Measurements from ENCODE around the gene FARP2.
A peak's percentile ranks its signal among the peaks of the same experiment; 100 is the strongest.

FARP2 gene

DNA sequence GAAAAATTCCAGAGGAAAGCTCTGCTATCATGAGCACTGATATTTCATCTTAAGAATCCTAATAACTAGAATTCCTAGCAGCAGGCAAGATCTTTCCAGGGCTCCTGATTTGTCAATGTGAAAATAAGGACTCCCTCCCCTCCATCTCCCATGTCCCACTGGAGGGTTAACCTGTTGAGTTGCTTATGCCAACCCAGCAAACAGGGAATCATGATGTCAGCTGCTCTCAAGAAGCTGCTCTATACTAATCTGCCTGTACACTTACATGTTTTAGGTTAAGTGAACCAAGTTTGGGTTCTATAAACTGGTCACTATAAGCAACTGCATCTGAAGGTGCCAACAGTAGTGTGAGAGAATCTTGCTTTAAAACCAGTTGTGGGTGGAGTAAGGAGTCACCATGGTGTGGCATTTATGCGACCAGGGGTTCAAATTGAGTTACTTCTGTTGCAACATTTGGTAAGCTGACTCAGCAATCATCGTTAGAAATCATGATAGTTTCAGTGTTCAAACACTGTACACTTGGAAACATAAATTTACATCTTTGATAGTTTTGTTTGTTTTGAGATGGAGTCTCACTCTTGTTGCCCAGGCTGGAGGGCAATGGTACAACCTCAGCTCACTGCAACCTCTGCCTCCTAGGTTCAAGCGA lies 98.9 kb downstream of the FARP2 start:
- no peak for DNase-seq

GRCh38 chr2:241456546-241456945 lies 100.5 kb downstream of the FARP2 start:
- DNase-seq = no peak

GRCh38 chr2:241458687-241459086 lies 102.6 kb downstream of the FARP2 start:
- DNase-seq = peak in 1 of 56 donors; percentile 35

DNA sequence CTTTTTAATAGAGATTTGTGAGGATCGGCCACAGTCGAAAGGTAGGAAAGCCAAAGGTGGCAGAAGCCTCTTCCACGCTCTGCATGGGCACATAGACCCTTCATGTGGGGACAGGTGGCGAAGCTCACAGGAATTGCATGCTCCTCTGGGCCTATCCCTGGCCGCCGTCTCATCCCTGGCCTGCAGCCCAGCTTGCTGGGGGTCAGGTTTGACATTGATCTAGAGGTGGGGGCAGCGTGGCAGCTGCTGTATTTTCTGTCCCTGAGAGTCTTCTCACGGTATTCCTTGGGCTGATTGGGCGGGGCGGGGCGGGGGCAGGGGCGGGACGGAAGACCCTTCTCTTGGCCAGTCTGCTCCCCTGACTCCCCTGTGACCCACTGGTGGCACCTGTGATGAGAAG lies 103.4 kb downstream of the FARP2 start:
- no peak for DNase-seq

GRCh38 chr2:241460631-241461030 lies 104.5 kb downstream of the FARP2 start:
- no peak for DNase-seq

DNA sequence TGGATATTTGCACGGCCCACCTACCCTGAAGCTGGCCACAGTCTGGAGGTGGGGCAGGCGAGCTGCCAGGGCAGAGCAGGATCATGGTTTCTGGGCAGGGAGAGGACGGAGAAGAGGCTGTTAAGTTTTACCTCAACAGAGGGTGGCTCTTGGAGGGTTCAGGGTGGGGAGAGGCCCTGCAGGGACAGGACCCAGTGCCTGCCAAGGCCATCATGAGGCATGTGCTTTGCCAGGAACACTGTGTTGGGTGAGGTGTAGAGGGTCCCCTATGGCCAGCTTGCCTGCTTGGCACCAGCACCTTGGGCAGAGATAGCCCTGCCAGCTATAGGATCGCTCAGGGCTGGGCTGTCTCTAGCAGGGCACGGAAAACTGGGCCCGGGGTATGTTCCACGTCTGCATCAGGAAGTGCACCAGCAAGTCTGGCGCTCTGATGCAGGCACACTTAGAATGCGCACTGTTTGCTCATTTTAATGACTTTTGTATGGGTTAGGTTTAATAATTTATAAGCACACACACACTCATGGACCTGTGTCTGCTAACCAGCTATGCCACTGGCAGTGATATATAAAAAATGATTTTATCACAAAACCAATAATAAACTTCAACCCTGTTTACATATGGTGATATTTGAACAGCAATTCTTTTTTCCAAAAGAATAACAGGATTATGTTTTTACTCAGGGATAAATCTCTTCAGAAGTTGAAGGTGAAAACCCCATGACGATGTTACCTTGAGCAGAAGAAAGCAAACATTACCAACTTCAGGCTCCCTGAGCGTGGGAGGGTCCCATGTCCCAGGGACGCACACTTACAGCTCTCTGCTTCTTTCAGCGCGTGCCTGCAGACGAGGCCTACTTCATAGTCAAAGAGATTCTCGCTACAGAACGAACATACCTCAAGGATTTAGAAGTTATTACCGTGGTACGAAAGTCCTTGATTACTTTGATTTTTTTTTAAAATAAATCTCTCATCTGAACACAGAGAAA lies 105.9 kb downstream of the FARP2 start:
- DNase-seq = no peak

- DNase-seq = peak in 1 of 56 donors; percentile 12
Observed at GRCh38 chr2:241463276-241464135, 107.4 kb downstream of the FARP2 start.

DNA sequence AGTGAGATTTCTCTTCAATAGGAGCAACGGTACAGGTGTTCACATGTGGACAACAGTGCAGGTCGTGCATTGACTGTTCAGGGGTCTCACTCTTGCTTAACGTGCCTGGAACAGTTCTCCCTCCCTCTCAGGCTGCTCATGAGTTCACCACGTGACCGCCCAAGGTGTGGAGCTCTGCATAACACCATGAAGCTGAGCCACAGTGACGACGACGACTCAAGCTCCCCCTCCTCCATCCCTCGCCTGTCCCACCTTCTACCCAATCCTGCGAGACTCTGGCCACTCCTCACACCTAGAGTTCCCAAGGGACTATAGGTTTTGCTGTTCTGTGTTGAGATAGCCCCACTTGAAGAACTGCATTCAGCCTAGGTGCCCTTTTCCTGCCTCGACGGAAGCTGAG lies 109.5 kb downstream of the FARP2 start:
- DNase-seq = no peak

- DNase-seq = no peak
Observed at GRCh38 chr2:241466230-241466629, 110.1 kb downstream of the FARP2 start.

GRCh38 chr2:241467777-241468475 lies 111.8 kb downstream of the FARP2 start:
- no peak for DNase-seq

DNA sequence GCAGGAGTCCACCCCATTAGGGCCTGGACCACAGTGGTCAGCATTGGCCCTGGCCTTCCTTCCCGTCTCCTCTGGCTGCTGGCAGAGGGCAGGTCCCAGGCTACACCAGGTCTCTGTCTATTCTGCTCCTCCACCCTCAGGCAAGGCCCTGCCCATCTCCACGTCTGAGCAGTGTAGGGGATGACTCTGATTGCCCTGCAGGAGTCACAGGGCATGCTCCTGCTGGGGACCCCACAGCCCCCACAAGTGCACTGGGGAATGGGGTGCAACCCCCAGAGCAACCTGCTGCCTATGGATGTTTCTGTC lies 112.3 kb downstream of the FARP2 start:
- no peak for DNase-seq

DNA sequence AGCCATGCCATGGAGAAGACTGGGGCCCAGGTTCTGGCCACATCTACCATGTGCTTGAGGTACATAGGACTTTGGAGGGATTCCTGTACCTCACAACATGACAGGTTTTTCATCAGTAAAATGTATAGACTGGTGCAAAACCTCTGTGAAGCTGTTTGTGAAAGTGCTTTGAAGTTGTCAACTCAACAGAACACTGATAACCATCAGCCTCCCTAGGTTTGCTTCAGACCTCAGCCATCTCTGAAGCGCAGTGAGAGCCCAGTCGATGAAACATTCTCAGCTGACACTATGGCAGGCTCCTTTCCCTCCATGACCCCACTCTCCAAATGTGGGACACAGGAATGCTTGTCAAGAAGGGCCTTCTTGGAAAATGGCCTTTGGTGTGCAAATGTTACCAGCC lies 113.7 kb downstream of the FARP2 start:
- DNase-seq = no peak

GRCh38 chr2:241473399-241473798 lies 117.3 kb downstream of the FARP2 start:
- DNase-seq = no peak

GRCh38 chr2:241475267-241475666 lies 119.2 kb downstream of the FARP2 start:
- DNase-seq = no peak

DNA sequence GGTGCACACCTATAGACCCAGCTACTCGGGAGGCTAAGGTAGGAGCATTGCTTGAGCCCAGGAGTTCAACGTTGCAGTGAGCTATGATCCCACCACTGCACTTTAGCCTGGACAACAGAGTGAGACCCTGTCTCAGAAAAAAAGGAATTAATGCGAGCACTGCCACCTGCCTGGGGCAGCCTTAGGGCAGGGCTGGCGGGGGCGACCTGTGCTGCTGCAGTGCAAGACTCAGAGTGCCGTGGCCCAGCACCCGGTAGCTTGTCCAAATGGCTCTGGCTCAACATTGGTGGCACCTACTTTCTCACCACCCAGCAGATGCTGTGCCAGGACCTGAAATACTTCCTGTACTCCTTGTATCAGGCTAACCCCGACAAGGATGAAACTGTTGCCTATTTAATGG lies 122.1 kb downstream of the FARP2 start:
- no peak for DNase-seq

DNA sequence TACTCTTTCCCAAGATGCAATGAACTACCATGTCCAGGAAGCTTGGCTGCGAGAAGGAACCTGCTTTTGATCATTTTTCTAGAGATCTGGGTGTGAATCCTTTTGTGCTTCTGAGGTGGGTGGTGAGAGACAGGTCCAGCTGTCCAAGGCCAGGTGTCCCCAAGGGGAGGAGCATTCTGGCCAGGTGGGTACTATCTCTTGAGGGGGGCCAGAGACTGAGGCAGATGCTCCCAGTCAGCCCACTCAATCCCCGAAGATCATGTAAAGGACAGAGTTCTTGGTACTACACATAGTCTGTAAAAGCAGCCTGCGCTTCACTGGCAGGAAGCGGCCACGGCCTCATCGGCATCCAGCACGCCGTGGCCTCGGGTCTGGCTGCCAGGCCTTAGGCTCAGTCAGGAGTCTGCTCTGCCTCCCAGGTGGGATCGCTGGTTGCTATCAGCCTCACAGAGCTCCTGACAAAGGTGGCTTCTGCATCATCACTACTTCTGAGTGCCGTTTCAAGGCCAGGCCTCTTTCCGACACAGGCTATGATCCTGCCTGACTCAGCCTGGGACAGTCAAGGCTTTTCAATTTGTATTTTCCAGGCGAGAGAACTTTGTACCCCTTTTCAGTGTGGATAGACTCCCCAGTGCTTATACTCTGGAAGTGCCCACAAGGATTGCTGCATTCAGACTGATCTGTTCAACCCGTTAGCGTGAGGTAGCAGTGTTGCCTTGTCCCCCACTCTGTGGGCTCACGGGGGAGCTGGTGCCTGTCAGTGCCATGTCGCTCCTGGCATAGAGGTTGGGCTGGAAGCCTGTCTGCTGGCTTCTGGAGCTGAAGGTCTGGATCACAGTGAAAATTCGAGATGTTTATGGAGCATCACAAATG lies 123.2 kb downstream of the FARP2 start:
- no peak for DNase-seq

DNA sequence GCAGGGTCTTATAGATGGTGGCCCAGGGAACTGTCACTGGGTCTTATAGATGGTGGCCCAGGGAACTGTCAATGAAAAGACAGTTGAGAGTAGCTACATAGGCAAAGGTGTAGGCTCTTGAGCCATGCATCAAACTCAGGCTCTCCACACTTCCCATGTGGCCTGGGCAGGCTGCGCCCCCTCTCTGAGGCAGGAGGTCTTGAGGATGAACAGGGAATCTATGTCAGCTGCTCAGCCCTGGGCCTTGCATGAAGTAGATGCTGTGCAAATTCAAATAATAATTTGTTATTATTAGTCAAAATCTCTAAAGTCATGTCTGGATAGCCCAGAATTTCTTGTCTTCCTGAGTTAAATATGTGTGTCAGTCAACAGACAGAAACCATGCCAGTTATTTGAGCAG lies 125.6 kb downstream of the FARP2 start:
- DNase-seq = no peak

DNA sequence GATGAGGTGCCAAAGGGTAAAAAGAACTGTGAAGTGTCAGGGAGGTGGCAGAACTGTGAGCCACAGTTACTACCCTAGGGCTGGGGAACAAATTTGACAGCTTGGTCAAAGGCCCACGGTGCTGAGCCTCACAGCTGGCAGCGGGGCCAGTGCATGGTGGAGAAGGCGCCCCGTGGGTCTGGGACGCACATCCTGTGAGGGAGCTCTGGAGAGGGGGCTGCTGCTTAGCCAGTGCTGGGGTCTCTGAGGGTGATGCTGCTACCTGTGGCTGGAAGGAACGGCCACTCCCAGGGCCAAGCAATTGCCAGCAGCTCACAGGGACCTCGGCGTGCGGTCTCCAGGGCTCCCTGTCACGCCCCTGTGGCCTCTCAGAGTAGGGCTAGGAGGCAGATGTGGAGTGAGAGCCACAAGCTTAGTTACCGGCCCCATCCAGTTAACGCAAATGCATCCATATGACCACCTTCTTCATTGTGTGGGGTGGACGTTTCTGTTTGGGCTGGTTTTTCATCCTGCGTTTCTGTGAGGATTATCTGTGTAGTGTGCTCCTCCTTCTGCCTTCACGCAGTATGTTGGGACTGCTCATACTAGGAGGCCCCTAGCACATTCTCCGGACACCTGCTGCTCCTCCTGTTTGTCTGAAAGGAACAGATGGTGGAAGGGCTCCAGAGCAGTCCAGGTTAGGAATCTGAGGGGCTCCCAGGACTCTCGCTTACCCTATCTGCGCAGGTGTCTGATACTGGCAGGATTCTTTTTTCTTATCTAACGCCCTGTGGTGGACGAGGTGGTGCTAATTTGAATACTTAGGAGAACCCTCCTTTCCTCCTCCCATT lies 126.3 kb downstream of the FARP2 start:
- DNase-seq = no peak

DNA sequence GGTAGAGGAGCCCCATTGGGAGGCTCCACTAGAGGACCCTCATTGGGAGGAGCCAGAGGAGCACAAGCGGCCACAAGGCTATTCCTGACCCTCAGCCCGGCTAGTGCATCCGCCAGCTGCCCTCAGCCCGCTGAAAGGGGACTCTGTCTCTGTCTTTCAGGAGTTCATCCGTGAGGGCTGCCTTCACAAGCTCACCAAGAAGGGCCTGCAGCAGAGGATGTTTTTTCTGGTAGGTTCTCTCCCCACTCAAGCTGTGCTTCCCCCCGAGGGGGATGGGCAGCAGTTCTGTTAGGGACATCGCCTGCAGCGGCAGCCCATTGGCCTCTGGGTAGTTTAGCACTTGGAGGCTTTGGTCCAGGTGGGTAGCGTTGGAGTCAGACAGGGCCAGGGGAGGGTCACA lies 127.2 kb downstream of the FARP2 start:
- no peak for DNase-seq

All from amygdala (tissue), 56 donors.